WTC11 (cell line): Measurements from ENCODE around the gene CGRRF1. TPM values are rescaled to one million over a fixed set of nuclear protein-coding genes. Genes with fewer than 3 reads are reported as not detected.

ENCODE experiments used
- AFF4 ChIP-seq: sonication (generic); formaldehyde crosslinking; IDR thresholded peaks from 2 replicates; pipeline ENCODE4 v1.8.1; 2023; ENCODE audit warnings: mild to moderate bottlenecking, missing genetic modification reagents, borderline replicate concordance
- CDX4 ChIP-seq: fragments of 250-450 bp; sonication (Bioruptor Pico); IDR thresholded peaks from 2 replicates; pipeline ENCODE4 v1.9.0; 2021; ENCODE audit warnings: moderate library complexity, mild to moderate bottlenecking, inconsistent platforms, borderline replicate concordance
- ERG ChIP-seq: fragments of 250-450 bp; sonication (Bioruptor Pico); IDR thresholded peaks from 2 replicates; pipeline ENCODE4 v1.8.0; 2021; ENCODE audit warnings: mild to moderate bottlenecking
- FOXP1 ChIP-seq: sonication (generic); formaldehyde crosslinking; IDR thresholded peaks from 2 replicates; pipeline ENCODE4 v1.8.0; 2022; ENCODE audit warnings: missing genetic modification reagents, mild to moderate bottlenecking, moderate library complexity, borderline replicate concordance
- GRHL2 ChIP-seq: fragments of 250-450 bp; sonication (Bioruptor Pico); IDR thresholded peaks from 2 replicates; pipeline ENCODE4 v1.8.0; 2022; ENCODE audit warnings: mild to moderate bottlenecking, moderate library complexity; ENCODE audit not compliant: insufficient replicate concordance, severe bottlenecking
- GTF2I ChIP-seq: fragments of 250-450 bp; sonication (Bioruptor Pico); conservative IDR thresholded peaks from 2 replicates; pipeline ENCODE4 v1.4.0; 2021; ENCODE audit warnings: mild to moderate bottlenecking
- HMGA2 ChIP-seq: fragments of 250-450 bp; sonication (Bioruptor Pico); IDR thresholded peaks from 2 replicates; pipeline ENCODE4 v1.4.0; 2021; ENCODE audit warnings: mild to moderate bottlenecking, moderate library complexity
- PRRX2 ChIP-seq: fragments of 250-450 bp; sonication (Bioruptor Pico); IDR thresholded peaks from 2 replicates; pipeline ENCODE4 v1.8.0; 2021; ENCODE audit warnings: mild to moderate bottlenecking
- RELA ChIP-seq: sonication (generic); formaldehyde crosslinking; IDR thresholded peaks from 2 replicates; pipeline ENCODE4 v1.8.1; 2022; ENCODE audit warnings: missing genetic modification reagents, mild to moderate bottlenecking, borderline replicate concordance
- SMAD3 ChIP-seq: sonication (generic); formaldehyde crosslinking; IDR thresholded peaks from 2 replicates; pipeline ENCODE4 v1.8.0; 2022; ENCODE audit warnings: missing genetic modification reagents, mild to moderate bottlenecking, borderline replicate concordance
- SOX15 ChIP-seq: fragments of 250-450 bp; sonication (Bioruptor Pico); IDR thresholded peaks from 2 replicates; pipeline ENCODE4 v1.9.0; 2021; ENCODE audit warnings: mild to moderate bottlenecking
- SP1 ChIP-seq: sonication (generic); formaldehyde crosslinking; conservative IDR thresholded peaks from 2 replicates; pipeline ENCODE4 v1.8.1; 2022; ENCODE audit warnings: missing genetic modification reagents
- TEAD1 ChIP-seq: sonication (generic); formaldehyde crosslinking; IDR thresholded peaks from 2 replicates; pipeline ENCODE4 v1.8.0; 2022; ENCODE audit warnings: mild to moderate bottlenecking, missing genetic modification reagents
- ZNF263 ChIP-seq: sonication (generic); formaldehyde crosslinking; IDR thresholded peaks from 2 replicates; pipeline ENCODE4 v1.8.1; 2022; ENCODE audit warnings: low read depth, mild to moderate bottlenecking, moderate library complexity, missing genetic modification reagents
- ZNF423 ChIP-seq: fragments of 250-450 bp; sonication (Bioruptor Pico); IDR thresholded peaks from 2 replicates; pipeline ENCODE4 v2.1.2; 2022; ENCODE audit warnings: mild to moderate bottlenecking, moderate library complexity
- ZNF532 ChIP-seq: fragments of 250-450 bp; sonication (Bioruptor Pico); IDR thresholded peaks from 2 replicates; pipeline ENCODE4 v1.9.0; 2021; ENCODE audit warnings: mild to moderate bottlenecking, borderline replicate concordance
- total RNA-seq: library from RNA; stranded (reverse); gene quantifications from 3 replicates; pipeline ENCODE4 v1.2.3, GENCODE V29; 2021
- TF ChIP-seq, protein P1 (sequence below): sonication (generic); formaldehyde crosslinking; IDR thresholded peaks from 2 replicates; pipeline ENCODE4 v1.8.0; 2022; ENCODE audit warnings: mild to moderate bottlenecking, missing genetic modification reagents
- TF ChIP-seq, protein P2 (sequence below): sonication (generic); formaldehyde crosslinking; IDR thresholded peaks from 2 replicates; pipeline ENCODE4 v1.8.0; 2022; ENCODE audit warnings: mild to moderate bottlenecking, missing genetic modification reagents
- TF ChIP-seq, protein P3 (sequence below): sonication (generic); formaldehyde crosslinking; IDR thresholded peaks from 2 replicates; pipeline ENCODE4 v1.8.1; 2022; ENCODE audit warnings: low read depth, mild to moderate bottlenecking, moderate library complexity, missing genetic modification reagents, borderline replicate concordance
- TF ChIP-seq, protein P4 (sequence below): sonication (generic); formaldehyde crosslinking; IDR thresholded peaks from 2 replicates; pipeline ENCODE4 v1.8.0; 2023; ENCODE audit warnings: missing genetic modification reagents, mild to moderate bottlenecking, borderline replicate concordance

CGRRF1 gene
- total RNA-seq, 1 experiment from 2014 or later = 15.1 TPM

GRCh38 chr14:54564868-54565784 lies 55.4 kb downstream of the CGRRF1 start (continued):
- TF ChIP-seq ERG (CRISPR knock-in tag) = no peak
- TF ChIP-seq, protein P1, sequence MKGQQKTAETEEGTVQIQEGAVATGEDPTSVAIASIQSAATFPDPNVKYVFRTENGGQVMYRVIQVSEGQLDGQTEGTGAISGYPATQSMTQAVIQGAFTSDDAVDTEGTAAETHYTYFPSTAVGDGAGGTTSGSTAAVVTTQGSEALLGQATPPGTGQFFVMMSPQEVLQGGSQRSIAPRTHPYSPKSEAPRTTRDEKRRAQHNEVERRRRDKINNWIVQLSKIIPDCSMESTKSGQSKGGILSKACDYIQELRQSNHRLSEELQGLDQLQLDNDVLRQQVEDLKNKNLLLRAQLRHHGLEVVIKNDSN (CRISPR knock-in tag) = 0 out of 2 replicates have a peak, but pooled peaks have one; percentile 33
- TF ChIP-seq RELA = no peak
- TF ChIP-seq SMAD3 (CRISPR knock-in tag) = no peak
- TF ChIP-seq ZNF532 (CRISPR knock-in tag) = no peak
- no peak for TF ChIP-seq ZNF263 (CRISPR knock-in tag)
- TF ChIP-seq SP1 (CRISPR knock-in tag) = peak; percentile 38; the same call in 1 of the 2 replicates
- TF ChIP-seq, protein P2, sequence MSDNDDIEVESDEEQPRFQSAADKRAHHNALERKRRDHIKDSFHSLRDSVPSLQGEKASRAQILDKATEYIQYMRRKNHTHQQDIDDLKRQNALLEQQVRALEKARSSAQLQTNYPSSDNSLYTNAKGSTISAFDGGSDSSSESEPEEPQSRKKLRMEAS (CRISPR knock-in tag) = peak; percentile 88
- no peak for TF ChIP-seq SOX15 (CRISPR knock-in tag)
- TF ChIP-seq GTF2I (CRISPR knock-in tag) = no peak
- TF ChIP-seq HMGA2 (CRISPR knock-in tag) = no peak
- peak; percentile 72; the same call in 1 of the 2 replicates for TF ChIP-seq TEAD1
- TF ChIP-seq CDX4 = no peak
- TF ChIP-seq ZNF423 (CRISPR knock-in tag) = peak; percentile 5; the same call in 1 of the 2 replicates
- TF ChIP-seq FOXP1 = peak; percentile 48; the same call in 1 of the 2 replicates
- TF ChIP-seq, protein P3, sequence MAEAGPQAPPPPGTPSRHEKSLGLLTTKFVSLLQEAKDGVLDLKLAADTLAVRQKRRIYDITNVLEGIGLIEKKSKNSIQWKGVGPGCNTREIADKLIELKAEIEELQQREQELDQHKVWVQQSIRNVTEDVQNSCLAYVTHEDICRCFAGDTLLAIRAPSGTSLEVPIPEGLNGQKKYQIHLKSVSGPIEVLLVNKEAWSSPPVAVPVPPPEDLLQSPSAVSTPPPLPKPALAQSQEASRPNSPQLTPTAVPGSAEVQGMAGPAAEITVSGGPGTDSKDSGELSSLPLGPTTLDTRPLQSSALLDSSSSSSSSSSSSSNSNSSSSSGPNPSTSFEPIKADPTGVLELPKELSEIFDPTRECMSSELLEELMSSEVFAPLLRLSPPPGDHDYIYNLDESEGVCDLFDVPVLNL (CRISPR knock-in tag) = no peak
- TF ChIP-seq GRHL2 (CRISPR knock-in tag) = no peak
- no peak for TF ChIP-seq PRRX2 (CRISPR knock-in tag)
- TF ChIP-seq AFF4 = no peak
- TF ChIP-seq, protein P4, sequence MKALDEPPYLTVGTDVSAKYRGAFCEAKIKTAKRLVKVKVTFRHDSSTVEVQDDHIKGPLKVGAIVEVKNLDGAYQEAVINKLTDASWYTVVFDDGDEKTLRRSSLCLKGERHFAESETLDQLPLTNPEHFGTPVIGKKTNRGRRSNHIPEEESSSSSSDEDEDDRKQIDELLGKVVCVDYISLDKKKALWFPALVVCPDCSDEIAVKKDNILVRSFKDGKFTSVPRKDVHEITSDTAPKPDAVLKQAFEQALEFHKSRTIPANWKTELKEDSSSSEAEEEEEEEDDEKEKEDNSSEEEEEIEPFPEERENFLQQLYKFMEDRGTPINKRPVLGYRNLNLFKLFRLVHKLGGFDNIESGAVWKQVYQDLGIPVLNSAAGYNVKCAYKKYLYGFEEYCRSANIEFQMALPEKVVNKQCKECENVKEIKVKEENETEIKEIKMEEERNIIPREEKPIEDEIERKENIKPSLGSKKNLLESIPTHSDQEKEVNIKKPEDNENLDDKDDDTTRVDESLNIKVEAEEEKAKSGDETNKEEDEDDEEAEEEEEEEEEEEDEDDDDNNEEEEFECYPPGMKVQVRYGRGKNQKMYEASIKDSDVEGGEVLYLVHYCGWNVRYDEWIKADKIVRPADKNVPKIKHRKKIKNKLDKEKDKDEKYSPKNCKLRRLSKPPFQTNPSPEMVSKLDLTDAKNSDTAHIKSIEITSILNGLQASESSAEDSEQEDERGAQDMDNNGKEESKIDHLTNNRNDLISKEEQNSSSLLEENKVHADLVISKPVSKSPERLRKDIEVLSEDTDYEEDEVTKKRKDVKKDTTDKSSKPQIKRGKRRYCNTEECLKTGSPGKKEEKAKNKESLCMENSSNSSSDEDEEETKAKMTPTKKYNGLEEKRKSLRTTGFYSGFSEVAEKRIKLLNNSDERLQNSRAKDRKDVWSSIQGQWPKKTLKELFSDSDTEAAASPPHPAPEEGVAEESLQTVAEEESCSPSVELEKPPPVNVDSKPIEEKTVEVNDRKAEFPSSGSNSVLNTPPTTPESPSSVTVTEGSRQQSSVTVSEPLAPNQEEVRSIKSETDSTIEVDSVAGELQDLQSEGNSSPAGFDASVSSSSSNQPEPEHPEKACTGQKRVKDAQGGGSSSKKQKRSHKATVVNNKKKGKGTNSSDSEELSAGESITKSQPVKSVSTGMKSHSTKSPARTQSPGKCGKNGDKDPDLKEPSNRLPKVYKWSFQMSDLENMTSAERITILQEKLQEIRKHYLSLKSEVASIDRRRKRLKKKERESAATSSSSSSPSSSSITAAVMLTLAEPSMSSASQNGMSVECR (CRISPR knock-in tag) = peak; percentile 96
